Measurements from ENCODE around the gene FSD2.
"Not testable (repeated sequence)": the region's sequence is repeated elsewhere in the genome, so short reads cannot be mapped to it uniquely, and the experiment has no call there.

FSD2 gene

DNA sequence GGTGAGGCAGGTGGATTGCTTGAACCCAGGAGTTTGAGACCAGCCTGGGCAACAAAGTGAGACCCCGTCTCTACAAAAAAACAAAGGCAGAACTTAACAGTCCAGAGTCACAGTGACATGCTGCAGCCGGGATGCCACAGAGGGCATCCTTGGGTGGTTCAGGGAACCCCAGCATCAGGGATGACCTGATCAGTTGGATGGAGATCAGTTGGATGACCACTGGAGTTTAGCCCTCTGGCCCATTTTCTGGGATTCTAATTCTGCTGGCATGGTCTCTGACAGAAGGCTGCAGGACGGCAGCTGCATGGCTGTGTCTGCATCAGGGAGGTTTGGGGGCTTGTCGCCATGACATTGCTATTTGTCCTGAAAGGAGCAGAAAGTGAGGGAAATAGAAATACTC, 23.4 kb upstream of the FSD2 start:
- no peak for DNase-seq

DNA sequence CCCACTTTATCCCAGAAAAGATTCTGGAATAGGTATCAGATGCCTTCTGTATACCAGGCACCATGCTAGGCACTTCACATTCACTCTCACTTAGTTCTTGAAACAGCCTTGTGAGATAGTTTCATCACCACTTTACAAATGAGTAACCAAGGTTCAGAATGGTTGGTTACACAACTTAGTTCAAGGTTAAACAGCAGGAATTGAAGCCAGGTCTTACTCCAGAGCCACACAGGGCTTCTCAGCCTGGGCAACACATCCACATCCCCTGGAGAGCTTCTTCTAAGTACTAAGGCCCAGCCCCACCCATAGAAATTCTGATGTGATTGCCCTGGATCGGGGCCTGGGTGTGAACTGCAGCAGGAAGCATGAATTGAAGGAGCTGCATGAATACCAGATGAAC, 22.2 kb upstream of the FSD2 start:
- no peak for DNase-seq

DNA sequence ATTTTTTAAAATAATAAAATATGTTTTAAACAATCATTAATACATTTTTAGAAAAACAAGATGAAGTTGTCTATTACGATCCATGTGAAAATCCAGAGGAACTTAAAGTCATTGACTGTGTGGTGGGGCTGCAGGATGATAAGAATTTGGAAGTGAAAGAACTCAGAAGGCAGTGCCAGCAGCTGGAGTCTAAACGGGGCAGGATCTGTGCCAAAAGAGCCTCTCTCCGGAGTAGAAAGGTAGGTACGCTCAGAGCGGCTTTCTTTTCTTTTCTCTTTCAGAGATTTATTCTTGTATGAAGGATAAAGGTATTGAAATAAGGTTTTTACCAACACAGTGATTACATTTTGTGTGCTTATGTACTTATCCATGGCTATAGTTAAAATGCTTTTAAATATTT, 17.2 kb upstream of the FSD2 start:
- DNase-seq, result no peak

DNA sequence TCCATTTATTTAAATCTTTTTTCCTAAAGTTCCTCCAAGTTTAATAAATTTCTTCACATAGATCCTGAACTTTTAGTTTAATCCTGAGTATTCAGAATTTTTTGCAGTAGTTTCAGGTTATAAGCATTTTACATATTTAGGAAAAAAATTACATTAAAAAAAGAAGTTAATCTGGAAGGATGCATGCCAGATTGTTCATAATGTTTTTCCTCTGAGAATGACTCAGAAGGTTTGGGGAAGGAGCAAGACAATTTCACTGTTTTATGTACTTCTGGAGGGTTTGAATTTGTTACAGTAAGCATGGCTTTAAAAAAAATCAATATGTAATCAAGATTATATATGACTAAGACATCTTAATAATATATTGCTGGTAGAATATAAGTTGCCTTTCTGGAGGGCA, 16.0 kb upstream of the FSD2 start:
- not testable (repeated sequence) for DNase-seq

DNA sequence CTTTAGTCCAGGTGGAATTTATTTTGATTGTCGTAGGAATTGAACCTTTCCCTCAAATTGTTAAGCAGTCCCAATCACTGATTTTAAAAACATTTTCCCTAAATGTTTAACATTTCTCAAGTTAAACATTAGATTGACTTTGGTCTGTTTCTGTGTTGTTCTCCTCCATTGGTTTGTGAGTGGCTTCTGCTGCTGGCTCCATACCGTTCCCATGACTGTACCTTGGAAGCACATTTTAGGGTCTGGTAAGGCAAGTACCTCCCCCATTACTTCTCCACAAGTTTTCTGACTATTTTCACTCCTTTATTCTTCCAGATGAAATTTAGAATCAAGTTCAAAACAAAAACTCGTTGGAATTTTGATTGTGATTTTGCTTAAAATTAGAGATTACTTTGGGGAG, 15.5 kb upstream of the FSD2 start:
- not testable (repeated sequence) for DNase-seq

DNA sequence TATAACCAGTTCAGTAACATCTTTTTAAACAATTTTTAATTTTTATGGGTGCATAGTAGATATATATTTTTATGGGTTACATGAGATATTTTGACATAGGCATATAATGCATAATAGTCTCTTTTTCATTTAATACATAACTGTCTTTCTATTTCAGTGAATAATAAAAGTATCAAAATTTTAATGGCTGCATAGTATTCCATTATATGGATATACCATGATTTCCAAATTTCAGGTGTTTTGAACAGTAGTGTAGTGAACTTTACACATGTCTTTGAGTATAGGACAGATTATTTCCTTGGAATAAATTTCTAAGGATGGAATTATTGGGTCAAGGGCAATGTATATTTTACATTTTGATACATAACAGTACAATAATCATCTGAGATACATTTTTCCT, 14.3 kb upstream of the FSD2 start:
- DNase-seq, result no peak

DNA sequence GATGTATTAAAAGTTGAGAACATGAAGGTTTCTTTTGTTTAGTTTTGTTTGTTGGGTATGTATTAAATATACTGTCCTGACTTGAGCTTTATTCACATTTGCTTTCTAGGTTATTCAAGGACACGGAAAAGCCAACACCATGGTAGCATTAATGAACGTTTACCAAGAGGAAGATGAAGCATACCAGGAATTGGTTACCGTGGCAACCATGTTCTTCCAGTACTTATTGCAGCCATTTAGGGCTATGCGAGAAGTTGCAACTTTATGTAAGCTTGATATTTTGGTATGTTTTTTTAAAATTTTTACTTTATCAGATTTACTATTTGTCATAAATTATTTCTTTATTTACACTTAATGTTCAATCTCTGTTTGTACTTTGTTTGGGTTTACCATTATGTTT, 7.1 kb upstream of the FSD2 start:
- DNase-seq, result no peak

DNA sequence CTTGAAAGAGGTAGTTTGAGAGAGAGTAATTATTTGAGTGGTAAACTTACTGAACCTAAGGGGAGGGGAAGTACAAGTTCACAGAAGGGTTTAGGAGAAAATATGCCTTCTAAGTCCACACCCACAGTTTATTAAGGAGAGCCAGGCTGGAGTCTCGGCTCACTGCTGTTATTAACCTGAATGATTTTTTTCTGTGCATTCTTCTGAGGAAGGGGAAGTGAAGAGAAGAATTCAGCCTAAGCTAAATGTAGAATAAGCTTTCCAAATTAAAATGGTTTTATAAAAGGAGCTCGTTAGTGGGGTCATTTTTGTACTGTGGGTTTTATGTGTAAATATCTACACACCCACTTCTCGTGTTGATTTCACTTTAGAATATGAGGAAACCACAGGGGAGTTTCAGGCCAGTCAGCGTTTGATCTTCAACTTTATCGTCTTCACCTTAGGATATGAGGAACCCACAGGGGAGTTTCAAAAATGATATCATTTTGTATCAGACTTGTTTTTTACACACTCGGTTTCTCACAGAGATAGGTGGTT, 5.1 kb upstream of the FSD2 start:
- DNase-seq, result no peak

DNA sequence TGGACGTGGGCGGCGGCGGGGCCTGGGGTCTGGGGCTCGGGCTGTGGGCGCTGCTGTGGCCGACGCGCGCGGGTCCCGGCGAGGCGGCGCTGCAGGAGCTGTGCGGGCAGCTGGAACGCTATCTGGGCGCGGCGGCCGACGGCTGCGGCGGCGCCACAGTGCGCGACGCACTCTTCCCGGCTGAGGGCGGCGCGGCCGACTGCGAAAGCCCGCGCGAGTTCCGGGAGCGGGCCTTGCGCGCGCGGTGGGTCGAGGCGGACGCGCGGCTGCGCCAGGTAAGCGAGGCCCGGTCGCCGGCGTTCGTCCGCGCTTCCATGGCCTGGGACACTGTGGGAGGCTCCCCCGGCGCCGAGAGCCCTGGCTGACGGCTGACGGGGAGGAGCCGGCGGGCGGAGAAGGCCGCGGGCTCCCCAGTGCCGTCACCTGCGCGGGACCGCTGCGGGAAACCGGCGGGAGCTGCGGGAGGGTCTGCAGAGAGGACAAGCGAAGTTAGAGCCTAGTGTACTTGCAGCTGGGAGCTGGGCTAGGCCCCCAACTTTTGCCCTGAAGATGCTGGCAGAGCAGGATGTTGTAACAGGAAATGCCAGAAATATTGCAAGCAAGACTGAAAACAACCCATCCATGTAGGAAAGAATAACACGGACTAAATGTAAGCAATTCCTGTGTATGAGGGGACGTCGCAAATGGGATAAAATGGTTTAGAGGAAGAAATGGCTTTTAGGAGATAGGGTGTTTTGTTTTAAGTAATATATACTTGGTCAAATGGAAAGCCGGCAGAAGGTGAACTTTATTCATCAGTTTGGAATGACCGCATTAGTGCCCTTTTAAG, 4.4 kb upstream of the FSD2 start:
- DNase-seq, result peak; percentile 13

DNA sequence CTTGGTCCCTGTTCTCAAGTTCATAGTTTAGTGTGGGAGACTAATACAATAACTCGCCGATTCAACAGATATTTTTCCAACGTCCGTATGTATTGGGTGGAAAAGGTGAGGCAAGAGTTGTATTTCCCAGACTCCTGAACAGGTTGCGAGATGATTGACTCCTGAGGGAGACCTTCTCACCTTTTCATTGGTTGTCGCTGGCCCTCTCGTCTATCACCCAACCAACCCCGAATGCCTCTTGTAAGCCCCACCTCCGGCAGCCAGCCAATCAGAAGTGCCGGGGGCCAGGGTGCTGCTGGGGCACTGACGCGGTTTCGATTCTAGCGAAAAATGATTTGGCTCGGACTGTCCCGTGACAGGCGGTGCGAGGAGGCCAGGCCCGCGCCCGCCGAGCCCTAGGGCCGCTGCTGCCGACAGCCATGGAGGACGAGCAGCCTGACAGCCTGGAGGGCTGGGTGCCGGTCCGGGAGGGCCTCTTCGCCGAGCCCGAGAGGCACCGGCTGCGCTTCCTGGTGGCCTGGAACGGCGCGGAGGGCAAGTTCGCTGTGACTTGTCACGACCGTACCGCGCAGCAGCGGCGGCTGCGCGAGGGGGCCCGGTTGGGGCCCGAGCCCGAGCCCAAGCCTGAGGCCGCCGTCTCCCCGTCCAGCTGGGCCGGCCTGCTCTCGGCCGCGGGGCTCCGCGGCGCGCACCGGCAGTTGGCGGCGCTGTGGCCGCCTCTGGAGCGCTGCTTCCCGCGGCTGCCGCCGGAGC, 3.6 kb upstream of the FSD2 start, which contains the start of gene WHAMM:
Gene WHAMM, plus strand, starts transcription at position 321 of the 753 bp plus-strand sequence. Its CDS starts 99 bp downstream, at position 420.
- DNase-seq, result peak; percentile 94

DNA sequence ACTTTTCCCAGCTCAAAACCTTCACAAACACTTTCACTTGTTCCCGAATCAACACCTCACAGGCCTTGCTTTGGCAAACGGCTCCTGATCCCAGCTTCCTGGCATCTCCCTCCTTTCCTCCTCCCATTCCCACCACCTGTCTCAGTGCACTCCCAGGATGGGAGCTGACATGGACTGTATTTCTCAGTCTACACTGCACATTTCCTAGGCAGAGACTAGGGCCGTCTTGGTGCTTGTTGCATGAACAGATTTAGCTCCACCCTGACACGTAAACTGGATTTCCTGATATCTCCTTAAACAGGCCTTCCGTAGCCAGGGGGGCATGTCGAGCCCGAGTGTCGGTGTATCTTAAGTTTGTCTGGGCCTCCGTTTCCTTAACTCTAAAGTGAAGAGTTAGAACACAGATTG, 2.8 kb upstream of the FSD2 start:
- DNase-seq, result no peak

DNA sequence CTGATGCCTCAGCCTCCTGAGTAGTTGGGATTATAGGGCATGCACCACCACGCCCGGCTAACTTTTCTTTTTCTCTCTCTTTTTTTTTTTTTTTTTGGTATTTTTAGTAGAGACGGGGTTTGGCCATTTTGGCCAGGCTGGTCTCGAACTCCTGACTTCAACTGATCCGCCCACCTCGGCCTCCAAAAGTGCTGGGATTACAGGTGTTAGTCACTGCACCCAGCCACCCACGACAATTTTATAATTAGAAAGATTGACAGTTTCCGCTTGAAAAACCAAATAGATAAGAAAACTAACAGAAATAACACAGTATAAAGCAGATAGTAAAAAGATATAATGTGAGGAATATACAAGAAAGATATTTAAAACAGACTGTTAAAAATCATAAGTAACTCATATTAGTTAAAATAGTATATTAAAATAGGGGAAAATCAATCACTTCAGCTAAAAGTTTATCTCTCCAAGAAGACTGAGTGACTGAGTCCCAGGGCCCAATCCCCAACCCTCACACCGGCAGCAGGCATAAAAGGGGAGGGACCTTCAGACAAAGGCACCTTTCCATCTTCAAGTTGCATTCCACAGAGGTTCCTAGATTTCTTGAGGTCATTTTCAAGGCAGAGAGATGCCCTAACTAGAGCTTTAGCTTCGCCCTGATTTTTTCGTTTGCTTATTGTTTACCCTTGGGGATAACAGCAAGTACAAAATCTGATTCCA, 2.2 kb upstream of the FSD2 start:
- DNase-seq, result no peak

DNA sequence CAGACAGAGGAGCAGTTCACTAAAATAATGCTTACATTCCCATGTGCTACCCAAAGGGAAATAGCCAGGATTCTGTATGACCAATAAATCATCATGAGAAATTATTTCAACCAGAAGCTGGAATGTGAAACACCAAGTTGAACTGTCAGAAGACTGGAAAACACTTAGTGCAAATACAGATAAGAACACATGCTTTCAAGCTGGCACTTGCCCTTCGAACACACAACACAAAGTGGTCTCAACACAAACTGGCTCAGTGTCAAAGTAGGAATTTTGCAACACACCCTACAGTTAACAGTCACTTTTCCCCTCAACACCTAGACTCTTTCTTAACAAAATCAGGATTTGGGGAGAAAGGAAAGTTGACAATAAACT, 1.3 kb downstream of the FSD2 start:
- no peak for DNase-seq

DNA sequence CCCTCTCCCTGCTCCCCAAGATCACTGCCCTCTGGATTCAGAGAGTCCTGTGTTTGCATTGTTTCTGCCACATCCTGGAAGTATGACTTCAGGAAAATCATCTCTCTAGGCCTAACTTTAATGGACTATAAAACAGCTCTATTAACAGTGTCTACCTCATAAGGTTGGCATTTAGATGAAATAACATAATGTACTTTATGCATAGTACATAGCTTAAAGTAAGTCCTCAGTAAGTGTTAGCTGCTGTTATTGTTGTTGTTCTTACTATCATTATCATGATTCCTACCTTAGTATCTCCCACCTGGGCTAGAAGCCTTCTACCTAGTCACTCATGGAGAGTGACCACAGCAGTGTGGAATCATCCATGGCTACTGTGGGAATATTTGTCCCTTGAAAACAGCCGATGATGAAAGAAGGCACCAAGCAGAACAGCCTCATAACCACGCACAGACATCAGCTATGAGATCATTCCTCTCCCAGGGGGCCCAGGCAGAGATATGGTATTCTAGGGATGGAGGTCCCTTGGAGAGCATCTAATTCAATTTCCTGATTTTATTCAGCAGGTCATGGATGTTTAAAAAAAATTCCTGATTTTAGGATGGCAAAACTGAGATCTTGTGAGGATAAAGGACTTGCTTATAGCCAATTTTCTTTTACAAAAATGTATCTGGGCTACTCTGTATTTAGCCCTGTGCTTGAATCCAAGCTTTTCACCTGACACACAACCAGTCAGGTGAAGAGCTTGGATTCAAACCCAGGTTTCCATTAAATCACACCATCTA, 1.9 kb downstream of the FSD2 start:
- no peak for DNase-seq

DNA sequence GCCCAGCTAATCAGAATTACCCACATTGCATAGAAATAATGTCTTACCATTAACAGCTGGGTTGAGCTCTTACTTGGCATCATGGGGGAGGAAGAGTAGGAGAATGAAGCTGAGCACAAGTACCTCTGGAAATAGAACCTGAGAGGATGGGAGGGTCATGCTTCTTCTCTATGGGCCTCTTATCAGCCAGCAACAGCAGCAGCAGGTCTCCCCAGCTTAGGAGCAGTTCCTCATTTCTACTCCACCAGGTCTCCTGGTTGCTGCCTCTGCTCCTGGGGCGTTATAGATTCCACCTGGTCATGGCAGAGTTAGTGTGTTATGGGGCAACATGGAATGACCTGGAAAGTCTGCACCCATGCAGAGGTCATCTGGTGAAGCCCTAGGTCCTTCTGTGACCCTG, 3.4 kb downstream of the FSD2 start:
- DNase-seq, result no peak

DNA sequence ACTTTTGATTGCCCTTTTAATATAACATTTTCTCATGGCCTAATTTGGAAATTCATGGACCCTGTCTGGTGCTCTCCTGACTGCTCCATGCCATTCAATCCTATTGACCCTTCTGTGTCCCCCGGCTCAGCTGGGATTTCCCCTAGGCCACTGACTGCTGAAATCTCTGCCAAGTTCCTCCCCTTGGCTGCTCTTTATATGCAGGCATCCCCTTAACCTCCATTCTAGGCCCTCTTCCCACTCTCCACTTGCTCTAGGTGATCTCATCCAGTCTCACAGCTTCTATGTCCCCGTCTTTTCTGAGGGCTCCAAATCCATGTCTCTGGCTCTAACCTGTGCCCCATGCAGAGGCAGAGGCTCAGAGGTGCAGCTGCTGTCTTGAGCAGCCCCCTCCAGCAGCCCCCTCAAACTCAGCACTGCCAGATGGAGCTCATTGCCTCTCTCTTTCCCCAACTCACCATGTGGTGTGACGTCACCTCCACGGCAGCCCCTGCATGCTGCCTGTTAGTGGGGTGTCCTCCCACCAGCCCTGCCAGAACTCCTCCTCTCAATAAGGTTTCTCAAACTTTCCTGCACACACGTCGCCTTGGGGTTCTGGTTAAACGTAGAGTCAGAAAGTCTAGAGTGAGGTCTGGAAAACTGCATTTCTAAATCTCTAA, 6.6 kb downstream of the FSD2 start:
- no peak for DNase-seq

DNA sequence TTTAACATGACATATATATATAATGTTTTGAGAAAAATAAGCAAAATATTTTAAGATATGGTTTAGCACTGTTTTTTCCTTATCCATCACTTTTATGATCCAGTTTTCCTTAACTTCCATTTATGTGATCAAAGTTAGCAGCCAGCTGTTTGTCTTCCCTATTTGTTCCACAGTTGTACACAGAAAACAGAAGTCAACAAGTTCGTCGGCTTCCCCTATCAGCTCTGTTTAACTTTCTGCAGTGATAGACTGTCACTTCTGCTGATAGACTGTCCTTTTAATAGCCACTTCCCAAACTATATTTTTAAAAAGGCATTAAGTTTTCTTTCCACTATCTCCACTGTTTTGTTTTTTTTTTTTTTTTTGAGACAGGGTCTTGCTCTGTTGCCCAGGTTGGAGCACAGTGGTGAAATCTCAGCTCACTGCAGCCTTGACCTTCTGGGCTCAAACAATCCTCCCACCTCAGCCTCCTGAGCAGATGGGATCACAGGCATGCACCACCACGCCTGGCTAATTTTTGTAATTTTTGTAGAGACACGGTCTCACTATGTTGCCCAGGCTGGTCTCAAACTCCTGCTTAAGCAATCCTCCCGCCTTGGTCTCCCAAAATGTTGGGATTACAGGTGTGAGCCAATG, 7.2 kb downstream of the FSD2 start:
- DNase-seq, result no peak

DNA sequence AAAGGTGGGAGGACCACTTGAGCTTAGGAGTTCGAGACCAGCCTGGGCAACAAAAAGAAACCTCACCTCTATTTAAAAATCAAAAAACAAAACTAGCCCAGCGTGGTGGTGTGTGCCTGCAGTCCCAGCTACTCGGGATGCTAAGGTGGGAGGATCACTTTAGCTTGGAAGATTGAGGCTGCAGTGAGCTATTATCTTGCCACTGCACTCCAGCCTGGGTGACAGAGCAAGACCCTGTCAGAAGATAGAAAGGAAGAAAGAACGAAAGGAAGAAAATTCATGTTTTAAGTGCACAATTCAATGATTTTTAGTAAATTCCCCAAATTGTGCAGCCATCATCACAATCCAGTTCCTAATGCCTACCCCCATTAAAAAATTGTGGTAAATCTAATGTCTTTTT, 7.8 kb downstream of the FSD2 start:
- no peak for DNase-seq

DNA sequence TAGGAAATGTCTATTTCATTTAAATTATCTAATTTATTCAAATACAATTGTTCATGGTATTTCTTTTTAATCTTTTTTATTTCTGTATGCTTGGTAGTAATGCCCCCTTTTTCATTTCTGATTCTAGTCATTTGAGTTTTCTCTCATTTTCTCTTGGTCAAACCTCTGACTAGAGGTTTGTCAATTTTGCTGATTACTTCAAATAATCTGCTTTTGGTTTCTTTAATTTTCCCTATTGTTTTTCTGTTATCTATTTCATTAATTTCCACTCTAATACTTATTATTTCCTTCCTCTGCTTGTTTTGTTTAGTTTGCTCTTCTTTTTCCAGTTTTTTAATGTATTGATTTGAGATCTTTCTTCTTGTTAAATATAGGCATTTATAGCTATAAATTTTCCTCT, 12.1 kb downstream of the FSD2 start:
- DNase-seq, result no peak

DNA sequence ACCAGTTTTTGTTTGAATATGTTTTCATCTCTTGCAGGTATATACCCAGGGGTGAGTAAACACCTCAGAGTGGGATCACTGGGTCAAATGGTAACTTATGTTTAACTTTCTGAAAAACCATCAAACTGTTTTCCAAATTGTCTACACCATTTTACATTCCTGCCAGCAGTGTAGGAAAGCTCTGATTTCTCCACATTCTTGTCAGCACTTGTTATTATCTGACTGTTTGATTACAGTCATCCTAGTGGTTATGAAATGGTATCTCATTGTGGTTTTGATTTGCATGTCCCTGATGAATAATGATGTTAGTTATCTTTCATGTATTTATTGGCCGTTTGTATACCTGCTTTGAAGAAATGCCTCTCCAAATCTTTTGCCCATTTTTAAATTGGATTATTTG, 13.8 kb downstream of the FSD2 start:
- no peak for DNase-seq

DNA sequence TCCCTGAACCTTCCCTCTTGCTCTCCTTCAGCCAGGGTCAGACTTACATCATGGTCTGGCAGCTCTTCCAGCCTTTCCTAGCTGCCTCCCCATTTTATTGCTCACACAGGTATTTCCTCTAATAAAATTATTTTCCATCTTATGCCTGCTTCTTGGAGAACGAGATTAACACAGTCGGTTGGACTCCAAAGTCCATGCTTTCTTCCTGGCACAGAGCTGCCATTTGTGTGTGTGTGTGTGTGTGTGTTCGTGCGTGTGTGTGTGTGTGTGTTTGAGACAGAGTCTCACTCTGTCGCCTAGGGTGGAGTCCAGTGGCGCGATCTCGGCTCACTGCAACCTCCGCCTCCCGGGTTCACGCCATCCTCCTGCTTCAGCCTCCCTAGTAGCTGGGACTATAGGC, 15.5 kb downstream of the FSD2 start:
- DNase-seq, result no peak

DNA sequence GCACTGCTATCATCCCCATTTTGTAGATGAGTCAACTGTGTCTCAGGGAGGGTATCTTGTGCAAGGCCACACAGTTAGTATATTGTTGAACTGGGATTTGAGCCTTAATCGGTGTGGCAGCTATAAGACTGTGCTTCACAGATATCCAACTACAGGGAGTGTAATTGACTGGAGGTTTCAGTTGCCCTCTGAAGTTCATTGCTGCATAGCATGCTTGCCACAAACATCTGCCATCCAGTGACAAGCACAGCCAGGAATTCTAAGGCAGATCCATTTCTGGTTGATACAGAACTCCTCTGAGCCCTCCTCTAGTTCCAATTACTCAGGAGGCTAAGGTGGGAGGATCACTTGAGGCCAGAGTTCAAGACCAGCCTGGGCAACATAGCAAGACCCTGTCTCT, 16.4 kb downstream of the FSD2 start:
- no peak for DNase-seq

All from NCI-H774 (cell line).